HG03378 (cell line): ENCODE measurements around the gene EXD3.
"Not testable (repeated sequence)": the region's sequence is repeated elsewhere in the genome, so short reads cannot be mapped to it uniquely, and the experiment has no call there.

Experiments
- ATAC-seq: cut with Tn5 transposase; IDR thresholded peaks from one replicate; pipeline ENCODE4 v1.9.1; 2021; ENCODE audit warnings: mild to moderate bottlenecking, moderate library complexity; ENCODE audit not compliant: unreplicated experiment

The EXD3 gene

DNA sequence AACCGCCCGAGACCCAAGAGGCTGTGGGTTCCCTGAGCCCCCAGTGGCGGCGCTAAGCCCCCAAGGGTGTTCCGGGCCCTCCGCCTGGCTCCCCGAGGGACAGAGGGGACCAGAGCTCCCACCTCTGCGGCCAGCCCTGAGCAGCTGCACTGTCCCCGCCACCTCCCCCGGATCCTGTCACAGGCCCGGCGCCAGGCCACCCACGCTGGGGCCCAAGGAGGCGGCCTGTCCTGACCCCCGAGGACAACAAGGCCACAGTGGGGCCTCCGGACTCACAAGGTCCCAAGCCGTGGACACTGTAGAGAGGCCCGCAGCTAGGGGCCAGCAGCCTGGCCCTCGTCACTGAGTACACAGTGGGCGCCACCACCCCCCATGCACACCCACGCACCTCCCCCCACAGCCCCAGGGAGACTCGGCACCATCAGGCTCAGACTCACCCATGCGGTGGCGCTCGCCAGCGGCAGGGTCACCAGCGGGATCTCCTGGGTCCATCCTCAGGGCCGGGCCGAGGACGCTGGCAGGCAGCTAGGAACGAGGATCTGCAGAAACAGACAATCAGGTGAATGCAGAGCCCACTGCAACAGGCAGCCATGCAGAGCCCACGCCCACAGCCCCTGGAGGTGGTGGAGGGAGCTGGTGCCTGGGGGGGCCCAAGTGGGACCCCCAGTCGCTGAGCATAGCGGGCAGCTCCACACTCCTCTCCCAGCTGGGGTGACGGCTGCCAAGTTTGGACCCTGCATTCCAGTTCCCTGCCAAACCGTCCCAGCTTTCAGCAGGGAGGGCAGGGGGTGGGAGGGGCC lies 27.9 kb downstream of the EXD3 start:
- no peak for ATAC-seq

DNA sequence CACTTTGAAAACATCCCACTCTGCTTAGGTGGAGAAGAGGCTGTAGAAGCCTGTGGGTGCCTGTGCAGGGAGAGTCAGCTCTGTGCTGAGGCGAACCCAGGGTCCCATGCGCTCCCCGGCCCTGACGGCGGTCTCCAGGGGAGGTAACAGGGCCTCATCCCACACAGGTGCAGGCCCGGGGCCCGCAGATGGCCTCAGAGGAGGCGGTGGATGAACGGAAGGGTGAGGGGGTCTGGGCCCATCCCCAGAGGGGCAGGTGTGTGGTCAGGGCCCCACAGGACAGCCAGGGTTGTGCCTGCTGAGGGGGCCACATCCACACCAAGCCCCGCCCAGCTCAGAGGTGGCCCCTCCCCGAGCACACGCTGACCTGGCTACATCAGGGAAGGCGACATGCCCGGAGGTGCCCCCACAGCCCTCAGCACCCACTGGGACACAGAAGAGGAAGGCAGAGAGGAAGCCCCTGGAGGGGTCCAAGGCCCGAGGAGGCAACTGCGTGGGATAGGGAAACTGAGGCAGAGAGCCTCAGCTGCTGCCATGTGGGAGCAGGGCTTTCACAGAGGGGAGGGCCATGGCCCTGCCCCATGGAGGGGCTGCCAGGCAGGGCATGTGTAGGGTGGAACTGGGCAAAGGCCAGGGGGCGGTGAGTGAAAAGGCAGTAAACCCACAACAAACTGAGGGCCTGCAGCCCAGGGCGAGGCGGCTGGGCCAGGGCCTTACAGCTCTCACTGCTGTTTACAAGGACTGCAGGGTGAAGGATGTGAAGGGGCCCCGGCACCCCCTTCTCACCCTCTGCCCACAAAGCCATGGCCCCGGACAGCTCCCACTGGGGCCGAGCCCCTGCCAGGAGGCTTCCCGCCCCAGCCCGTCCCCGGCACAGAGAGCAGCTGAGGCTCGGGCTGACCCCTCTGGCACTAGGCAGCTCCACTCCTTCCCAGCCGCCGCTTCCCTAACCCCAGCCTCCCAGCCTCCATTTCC lies 29.5 kb downstream of the EXD3 start:
- no peak for ATAC-seq

DNA sequence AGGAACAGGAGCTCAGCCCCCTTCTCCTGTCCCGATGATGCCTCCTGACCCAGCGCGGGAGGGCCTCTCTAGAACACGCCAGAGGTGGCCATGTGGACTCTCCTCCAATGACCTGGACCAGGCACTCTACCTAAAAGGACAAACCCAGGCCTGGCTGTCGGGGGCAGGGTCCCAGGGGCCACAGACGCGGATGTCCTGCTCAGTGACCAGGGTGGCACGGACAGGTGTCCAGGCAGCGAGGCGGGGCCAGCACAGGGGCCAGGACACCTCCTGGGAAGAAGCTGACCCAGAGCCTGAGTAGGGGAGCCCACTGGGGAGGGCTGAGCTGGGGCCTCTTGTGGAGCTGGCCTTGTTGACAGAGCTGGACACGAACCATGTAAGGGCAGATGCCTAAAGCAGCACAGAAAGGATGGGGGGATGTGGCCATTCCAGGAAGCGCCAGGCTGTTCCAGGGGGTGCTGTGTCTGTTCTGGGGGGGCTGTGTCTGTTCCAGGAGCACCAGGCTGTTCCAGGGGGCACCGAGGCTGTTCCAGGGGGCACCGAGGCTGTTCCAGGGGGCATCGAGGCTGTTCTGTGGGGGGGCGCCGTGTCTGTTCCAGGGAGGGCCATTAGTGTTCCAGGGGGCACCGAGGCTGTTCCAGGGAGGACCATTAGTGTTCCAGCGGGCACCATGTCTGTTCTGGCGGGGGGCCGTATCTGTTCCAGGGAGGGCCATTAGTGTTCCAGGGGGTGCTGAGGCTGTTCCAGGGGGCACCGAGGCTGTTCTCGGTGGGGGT lies 30.5 kb downstream of the EXD3 start:
- no peak for ATAC-seq

DNA sequence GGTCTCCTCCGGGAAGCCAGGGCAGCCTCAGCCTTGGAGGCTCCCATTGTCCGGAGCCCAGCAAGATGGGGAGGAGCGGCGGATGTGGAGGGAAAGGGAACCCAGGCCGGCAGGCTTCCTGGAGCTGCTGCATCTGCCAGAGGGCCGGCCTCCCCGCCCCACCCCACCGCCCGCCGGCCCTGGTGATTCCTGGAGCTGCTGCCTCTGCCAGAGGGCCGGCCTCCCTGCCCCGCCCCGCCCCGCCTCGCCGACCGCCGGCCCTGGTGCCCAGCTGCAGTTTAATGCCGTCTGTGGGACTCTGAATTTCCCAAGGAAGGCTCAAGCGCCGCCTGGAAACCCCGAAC lies 31.6 kb downstream of the EXD3 start:
- no peak for ATAC-seq

DNA sequence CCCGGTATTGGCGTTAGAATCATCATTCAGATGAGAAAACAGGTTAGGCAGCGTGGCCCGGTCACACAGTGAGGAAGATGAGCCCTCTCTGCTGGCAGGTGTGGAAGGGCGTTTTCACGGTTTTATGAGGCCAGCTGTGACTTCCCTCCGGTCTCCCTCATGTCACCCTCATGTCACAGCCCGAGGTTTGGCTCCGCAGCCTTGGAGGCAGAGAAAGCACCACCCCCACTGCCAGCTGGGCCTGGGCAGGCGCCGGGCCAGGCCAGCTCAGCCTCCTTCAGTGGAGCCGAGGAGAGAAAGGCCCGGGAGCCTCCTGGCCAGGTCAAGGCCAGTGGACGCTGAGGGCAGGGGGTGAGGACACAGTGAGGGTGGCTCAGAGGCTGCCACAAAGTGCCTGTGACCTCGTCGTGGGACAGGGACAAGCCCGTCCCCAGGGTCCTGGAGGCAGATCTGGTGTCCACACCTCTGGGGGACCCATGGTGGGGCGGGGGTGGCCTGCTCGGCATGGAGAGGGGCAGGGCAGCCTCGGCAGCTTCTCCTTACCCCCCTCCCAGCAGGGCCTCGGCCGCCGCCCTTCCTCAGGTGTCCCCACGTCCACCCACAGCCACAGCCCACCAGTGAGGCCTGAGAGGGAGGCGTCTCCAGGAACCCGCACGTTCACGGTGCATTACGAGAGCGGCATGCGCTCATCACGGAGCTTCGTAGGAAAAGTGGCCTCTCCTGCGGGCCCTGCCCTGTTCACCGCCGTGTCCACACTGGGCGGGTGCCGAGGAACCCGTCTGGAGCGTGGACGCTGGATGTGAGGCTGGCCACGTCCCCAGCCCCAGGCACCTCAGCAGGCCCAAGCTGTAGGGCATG lies 32.2 kb downstream of the EXD3 start:
- ATAC-seq: no peak

DNA sequence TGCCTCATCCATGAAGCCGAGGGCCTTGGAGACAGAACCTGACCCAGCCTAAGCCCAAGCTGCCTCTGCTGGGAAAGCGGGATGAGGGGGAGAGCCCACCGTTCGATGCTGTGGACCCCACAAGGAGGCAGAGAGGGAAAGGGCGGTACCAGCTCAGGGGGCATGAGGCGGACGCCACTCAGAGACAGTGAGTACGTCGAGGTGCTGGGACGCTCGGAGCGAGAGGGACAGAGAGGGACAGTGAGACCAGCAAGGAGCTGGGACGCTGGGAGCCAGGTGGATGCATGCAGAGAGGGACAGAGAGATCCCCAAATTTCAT lies 33.6 kb downstream of the EXD3 start:
- no peak for ATAC-seq

DNA sequence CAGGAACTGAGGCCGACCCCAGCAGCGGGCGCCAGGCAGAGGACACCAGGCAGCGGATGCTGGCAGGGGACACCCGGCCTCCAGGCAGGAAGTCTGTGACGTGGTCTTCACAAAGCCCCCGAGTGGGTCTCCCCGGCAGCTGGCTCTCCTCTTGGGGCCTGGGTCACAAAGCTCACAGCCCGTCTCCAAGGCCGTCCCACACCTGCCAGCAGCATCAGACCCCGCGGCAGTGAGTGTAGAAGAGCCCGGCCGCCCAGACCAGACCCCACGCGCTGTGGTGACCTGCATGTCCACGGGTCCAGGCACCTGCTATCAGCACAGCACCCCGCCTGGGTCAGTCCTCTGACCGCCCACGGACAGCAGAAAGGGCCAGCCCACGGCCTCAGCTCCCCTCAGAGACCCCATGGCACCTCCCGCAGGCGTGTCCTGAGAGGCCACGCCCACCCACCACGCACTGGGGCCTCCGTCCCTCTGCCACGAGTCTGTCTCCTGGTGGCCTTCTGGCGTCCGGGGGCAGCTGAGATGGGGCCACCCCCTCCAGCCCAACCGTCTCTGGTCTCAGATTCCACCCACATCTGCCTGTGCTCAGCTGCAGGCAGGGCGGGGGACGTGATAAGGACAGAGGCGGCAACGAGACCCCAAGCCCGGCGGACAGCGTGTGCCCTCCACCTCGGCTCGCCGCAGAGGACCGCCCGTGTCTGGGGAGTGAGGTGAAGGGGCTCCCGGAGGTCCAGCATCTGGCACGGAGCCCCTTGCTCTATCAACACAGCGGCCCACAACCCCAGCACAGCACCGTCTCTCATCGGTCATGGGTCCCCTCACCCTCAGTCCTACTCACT lies 34.2 kb downstream of the EXD3 start:
- no peak for ATAC-seq

DNA sequence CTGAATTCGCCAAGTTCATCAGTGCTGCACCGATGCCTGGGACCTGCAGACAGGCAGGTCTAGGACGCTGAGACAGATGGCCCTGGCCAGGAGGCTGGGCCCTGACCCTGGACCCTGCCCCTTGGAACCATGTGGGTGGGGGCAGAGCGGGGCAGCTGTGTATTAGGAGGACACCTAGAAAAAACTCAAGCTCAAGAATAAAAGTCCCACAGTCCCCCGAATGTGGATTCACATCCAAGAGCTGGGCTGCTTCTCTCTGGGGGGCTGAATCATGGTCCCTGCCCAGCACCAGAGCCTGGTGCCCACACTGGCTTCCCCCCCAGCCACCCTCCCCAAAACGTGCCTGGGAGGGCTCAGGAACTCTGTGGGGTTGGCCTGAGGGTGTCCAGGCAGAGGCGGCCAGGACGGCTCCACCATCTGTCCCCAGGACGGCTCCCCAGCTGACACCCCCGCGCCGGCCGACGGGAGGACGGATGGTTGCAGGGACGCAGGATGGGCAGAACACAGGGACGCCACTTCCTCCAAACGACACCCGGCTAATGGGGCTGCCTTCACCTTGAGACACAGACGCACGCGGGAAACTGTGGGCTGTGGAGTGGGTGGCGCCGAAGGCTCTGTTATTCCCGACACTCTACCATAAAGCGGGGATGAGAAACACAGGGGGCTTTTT lies 34.9 kb downstream of the EXD3 start:
- no peak for ATAC-seq

DNA sequence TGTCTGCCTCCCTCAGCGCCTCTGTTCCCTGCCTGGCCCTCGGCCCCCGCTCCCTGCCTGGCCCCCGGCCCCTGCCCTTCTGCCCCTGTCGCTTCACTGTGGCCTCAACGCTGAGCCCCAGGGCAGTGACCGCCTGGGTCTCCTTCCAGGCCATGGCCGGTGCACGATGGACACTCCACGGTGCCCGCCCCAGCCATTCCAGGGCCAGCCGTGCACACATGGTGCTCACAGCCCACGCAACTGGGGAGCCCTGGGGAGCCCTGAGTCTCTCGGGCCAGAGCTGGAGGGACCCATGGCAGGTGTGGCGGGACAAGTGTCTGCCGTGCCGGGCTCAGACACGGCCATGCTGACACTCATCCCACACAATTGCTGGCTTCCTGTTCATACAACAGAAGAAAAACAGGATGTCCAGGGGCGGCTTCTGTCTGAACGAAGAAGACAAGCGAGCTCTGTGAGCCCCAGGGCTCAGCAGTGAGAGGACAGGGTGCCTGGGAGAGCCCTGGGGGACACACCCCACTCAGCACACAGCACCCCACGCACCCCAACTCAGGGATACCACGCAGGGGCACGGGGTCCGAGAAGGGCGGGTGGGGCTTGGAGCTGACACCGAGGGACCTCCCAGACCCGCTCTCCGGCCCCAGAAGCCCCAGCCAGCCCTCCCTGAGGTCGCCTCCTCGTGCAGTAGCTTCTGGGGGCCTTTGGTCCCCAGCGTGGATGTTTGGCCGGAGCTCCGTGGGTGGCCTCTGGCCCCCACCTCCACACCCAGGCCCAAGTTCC lies 35.7 kb downstream of the EXD3 start:
- no peak for ATAC-seq

DNA sequence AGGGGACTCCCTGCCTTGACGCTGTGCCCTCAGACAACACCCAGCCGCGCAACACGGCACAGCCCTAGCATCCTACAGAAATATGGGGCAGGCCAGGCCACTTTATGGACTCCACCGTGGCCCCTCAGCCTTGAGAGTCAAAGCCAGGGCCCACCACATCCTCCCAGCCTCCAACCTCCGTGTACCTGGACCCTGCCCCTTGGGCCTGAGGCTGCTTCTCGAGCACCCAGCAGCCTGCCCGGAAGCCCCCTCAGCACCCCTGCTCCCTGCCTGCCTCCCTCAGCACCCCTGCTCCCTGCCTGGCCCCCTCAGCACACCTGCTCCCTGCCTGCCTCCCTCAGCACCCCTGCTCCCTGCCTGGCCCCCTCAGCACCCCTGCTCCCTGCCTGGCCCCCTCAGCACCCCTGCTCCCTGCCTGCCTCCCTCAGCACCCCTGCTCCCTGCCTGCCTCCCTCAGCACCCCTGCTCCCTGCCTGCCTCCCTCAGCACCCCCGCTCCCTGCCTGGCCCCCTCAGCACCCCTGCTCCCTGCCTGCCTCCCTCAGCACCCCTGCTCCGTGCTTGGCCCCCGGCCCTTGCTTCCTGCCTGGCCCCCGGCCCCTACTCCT lies 36.4 kb downstream of the EXD3 start:
- not testable (repeated sequence) for ATAC-seq

DNA sequence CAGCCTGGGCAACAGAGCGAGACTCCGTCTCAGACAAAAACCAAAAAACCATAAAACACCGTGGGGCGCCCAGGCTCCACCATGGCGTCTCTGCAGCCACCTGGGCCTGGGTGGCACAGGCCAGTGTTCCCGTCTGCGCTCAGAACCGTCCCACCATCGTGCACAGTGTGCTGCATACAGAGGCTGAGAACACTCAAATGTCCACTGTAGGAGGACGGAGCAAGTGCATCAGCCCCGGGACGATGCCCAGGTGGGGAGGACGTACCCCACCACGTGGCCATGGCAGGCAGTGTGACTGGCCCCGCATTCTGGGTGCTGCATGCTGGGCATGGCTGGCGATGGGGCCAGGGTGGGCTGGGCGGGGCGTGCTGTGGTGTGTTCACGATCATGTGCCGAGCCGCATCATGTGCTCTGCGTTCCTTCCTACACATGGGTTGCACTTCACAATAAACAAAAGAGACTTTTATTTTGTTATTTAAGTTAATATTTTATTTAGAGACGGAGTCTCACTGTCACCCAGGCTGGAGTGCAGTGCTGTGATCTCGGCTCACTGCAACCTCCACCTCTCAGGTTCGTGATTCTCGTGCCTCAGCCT lies 37.8 kb downstream of the EXD3 start:
- no peak for ATAC-seq

DNA sequence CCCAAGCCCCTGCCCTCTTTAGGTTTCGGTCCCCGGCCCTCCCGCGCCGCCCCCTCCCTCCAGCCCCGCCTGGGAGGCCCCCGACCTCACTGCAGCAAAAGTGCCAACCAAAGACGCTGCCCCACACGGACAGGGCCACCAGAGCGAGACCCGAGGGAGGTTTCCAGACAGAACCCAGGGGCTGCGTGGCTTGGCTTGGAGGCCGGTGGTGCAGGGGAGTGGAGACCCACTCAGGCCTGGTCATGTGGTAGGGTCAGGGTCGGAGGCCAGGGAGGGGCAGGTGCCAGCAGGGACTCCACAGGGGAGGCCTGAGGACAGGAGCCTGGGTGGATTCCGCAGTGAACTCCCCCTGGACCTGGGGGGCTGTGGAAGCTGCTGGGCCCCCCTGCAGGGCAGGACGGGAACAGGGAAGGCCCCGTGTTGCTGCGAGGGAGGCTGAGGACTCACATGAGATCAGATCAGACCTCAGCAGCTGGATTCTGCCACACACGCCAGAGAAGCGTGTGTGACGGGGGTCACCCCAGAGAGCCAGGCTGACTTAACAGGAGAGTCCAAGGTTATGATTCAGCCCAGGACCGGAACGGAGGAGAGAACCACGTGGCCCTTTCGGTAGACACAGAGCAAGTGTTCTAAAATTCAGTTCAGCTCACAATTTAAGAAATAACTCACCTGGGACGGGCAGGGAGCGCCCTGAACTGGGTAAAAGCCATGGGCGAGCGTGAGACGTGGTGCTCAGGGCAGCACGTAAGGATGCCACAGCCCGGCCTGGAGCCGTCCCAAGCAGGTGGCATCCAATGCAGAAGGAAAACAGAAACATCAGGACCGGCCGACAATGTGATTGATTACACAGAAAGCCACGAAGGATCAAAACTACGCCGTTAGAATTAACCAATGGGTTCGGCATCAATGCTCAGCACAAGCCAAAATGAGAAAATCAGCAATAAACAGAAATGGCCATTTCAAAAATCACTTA lies 38.9 kb downstream of the EXD3 start:
- no peak for ATAC-seq

DNA sequence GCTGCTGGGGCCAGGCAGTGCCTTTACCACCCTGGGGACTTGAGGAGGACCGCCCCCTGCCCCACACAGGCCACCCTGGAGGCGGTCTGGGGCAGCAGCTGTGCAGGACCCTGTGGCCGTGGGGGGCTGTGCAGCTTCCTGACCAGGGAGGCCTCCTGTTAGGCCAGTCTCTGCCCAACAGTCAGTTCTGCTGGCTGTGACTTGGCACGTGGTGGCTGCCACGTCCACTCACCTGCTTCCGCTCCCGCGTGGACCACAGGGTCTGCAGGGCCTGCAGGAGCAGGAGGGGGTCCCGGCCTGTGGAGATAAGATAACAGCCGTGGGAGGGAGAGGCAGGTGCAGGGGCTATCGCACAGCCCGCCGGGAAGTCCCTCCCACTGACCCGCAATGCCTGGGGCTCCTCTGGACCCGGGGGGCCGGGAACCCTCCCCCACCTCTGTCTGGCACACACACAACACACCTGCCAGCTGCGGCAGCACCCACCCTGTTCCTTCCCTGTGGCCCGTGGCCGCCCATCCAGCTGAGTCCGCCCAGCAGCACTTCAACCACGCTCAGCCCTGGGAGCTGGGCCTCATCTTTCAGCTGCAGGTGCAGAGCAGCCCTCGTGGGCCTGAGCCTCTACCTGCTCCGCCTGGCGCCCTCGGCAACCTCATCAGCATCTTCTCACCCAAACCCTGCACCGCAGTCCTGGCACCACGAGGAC lies 39.7 kb downstream of the EXD3 start:
- ATAC-seq: no peak

DNA sequence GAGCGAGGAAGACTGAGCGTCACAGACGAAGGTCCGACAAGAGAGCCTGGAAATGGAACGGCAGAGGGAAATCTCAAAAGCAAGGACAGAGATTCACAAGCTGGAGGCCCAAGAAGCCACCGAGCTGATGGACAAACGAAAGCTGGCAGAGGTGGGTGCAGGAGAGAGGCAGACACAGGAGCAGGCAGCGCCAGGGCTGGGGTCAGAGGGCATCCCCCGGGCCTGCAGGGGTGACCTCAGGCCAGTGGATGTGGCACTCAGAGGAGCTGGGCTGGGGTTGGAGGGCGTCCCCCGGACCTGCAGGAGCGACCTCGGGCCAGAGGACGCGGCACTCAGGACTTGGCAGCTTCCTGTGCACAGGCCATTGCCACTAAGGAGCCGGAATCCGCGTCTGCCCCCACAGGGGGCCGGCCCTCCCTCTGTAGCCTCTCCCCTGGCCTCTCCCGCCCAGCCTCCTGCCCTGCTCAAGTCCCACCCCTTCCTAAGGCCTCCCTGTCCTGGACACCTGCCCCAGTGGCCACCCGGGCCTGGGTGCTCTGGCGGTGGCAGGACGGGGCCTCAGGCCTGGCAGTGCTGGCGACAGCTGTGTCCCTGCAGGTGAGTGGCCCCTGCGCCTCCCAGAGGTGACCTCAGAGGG lies 40.4 kb downstream of the EXD3 start:
- no peak for ATAC-seq
